ENCODE results near the gene PACRG.

The PACRG gene

GRCh38 chr6:163327165-163327880, 599.5 kb downstream of the PACRG start:
- TF ChIP-seq TAF1 (IDR thresholded peaks at IDR 0.05; ENCODE audit: low read depth, low read length) (no peak), SPI1 (IDR thresholded peaks at IDR 0.05; ENCODE audit: low read depth, low read length) (no peak), PAX5 (IDR thresholded peaks at IDR 0.05; ENCODE audit: insufficient read depth, low read length, severe bottlenecking) (no peak), POLR2A (IDR thresholded peaks at IDR 0.05; ENCODE audit: low read depth, low read length) (no peak), POLR2AphosphoS5 (IDR thresholded peaks at IDR 0.05; ENCODE audit: low read depth, low read length) (no peak), POU2F2 (IDR thresholded peaks at IDR 0.05; ENCODE audit: low read depth, low read length) (no peak)
- FAIRE-seq, result no peak
- no peak for DNase-seq (ENCODE audit: insufficient read length, low spot score)

- FAIRE-seq, result no peak
- no peak for DNase-seq (ENCODE audit: insufficient read length, low spot score)
- no peak for TF ChIP-seq POLR2AphosphoS5 (IDR thresholded peaks at IDR 0.05; ENCODE audit: low read depth, low read length)
Measured at GRCh38 chr6:163327921-163328320, 600.1 kb downstream of the PACRG start.

GRCh38 chr6:163328411-163328810, 600.6 kb downstream of the PACRG start:
- FAIRE-seq (no peak), DNase-seq (ENCODE audit: insufficient read length, low spot score) (no peak)
- no peak for TF ChIP-seq TAF1 (IDR thresholded peaks at IDR 0.05; ENCODE audit: low read depth, low read length)
- TF ChIP-seq PAX5 (IDR thresholded peaks at IDR 0.05; ENCODE audit: insufficient read depth, low read length, severe bottlenecking), result no peak
- no peak for TF ChIP-seq POLR2A (IDR thresholded peaks at IDR 0.05; ENCODE audit: low read depth, low read length)

- no peak for FAIRE-seq
- no peak for TF ChIP-seq POLR2A (IDR thresholded peaks at IDR 0.05; ENCODE audit: low read depth, low read length)
- no peak for TF ChIP-seq POU2F2 (IDR thresholded peaks at IDR 0.05; ENCODE audit: low read depth, low read length)
- no peak for TF ChIP-seq POLR2AphosphoS5 (IDR thresholded peaks at IDR 0.05; ENCODE audit: low read depth, low read length)
- TF ChIP-seq PAX5 (IDR thresholded peaks at IDR 0.05; ENCODE audit: insufficient read depth, low read length, severe bottlenecking), result no peak
- TF ChIP-seq SPI1 (IDR thresholded peaks at IDR 0.05; ENCODE audit: low read depth, low read length), result no peak
- TF ChIP-seq TAF1 (IDR thresholded peaks at IDR 0.05; ENCODE audit: low read depth, low read length), result no peak
- DNase-seq (ENCODE audit: insufficient read length, low spot score), result no peak
Measured at GRCh38 chr6:163329991-163330390, 602.2 kb downstream of the PACRG start.

- TF ChIP-seq PAX5 (IDR thresholded peaks at IDR 0.05; ENCODE audit: insufficient read depth, low read length, severe bottlenecking) (no peak), SPI1 (IDR thresholded peaks at IDR 0.05; ENCODE audit: low read depth, low read length) (no peak), POLR2AphosphoS5 (IDR thresholded peaks at IDR 0.05; ENCODE audit: low read depth, low read length) (no peak), POLR2A (IDR thresholded peaks at IDR 0.05; ENCODE audit: low read depth, low read length) (no peak), TAF1 (IDR thresholded peaks at IDR 0.05; ENCODE audit: low read depth, low read length) (no peak)
- no peak for FAIRE-seq
- DNase-seq (ENCODE audit: insufficient read length, low spot score), result no peak
Measured at GRCh38 chr6:163331245-163331644, 603.5 kb downstream of the PACRG start.

- TF ChIP-seq POU2F2 (IDR thresholded peaks at IDR 0.05; ENCODE audit: low read depth, low read length) (no peak), POLR2AphosphoS5 (IDR thresholded peaks at IDR 0.05; ENCODE audit: low read depth, low read length) (no peak)
- no peak for DNase-seq (ENCODE audit: insufficient read length, low spot score)
- FAIRE-seq, result no peak
Measured at GRCh38 chr6:163332575-163332974, 604.8 kb downstream of the PACRG start.

GRCh38 chr6:163333038-163333437, 605.3 kb downstream of the PACRG start:
- DNase-seq (ENCODE audit: insufficient read length, low spot score) (no peak), FAIRE-seq (no peak)
- TF ChIP-seq POU2F2 (IDR thresholded peaks at IDR 0.05; ENCODE audit: low read depth, low read length), result no peak
- no peak for TF ChIP-seq SPI1 (IDR thresholded peaks at IDR 0.05; ENCODE audit: low read depth, low read length)
- TF ChIP-seq POLR2A (IDR thresholded peaks at IDR 0.05; ENCODE audit: low read depth, low read length), result no peak
- no peak for TF ChIP-seq POLR2AphosphoS5 (IDR thresholded peaks at IDR 0.05; ENCODE audit: low read depth, low read length)
- no peak for TF ChIP-seq PAX5 (IDR thresholded peaks at IDR 0.05; ENCODE audit: insufficient read depth, low read length, severe bottlenecking)
- no peak for TF ChIP-seq TAF1 (IDR thresholded peaks at IDR 0.05; ENCODE audit: low read depth, low read length)

GRCh38 chr6:163333701-163334663, 606.2 kb downstream of the PACRG start:
- FAIRE-seq (no peak), DNase-seq (ENCODE audit: insufficient read length, low spot score) (no peak)
- TF ChIP-seq SPI1 (IDR thresholded peaks at IDR 0.05; ENCODE audit: low read depth, low read length), result no peak
- no peak for TF ChIP-seq POLR2A (IDR thresholded peaks at IDR 0.05; ENCODE audit: low read depth, low read length)
- no peak for TF ChIP-seq TAF1 (IDR thresholded peaks at IDR 0.05; ENCODE audit: low read depth, low read length)
- no peak for TF ChIP-seq POLR2AphosphoS5 (IDR thresholded peaks at IDR 0.05; ENCODE audit: low read depth, low read length)
- TF ChIP-seq POU2F2 (IDR thresholded peaks at IDR 0.05; ENCODE audit: low read depth, low read length), result no peak
- TF ChIP-seq PAX5 (IDR thresholded peaks at IDR 0.05; ENCODE audit: insufficient read depth, low read length, severe bottlenecking), result no peak

GRCh38 chr6:163335056-163335455, 607.3 kb downstream of the PACRG start:
- DNase-seq (ENCODE audit: insufficient read length, low spot score) (no peak), FAIRE-seq (no peak)
- TF ChIP-seq POLR2A (IDR thresholded peaks at IDR 0.05; ENCODE audit: low read depth, low read length) (no peak), PAX5 (IDR thresholded peaks at IDR 0.05; ENCODE audit: insufficient read depth, low read length, severe bottlenecking) (no peak), SPI1 (IDR thresholded peaks at IDR 0.05; ENCODE audit: low read depth, low read length) (no peak), POLR2AphosphoS5 (IDR thresholded peaks at IDR 0.05; ENCODE audit: low read depth, low read length) (no peak), TAF1 (IDR thresholded peaks at IDR 0.05; ENCODE audit: low read depth, low read length) (no peak), POU2F2 (IDR thresholded peaks at IDR 0.05; ENCODE audit: low read depth, low read length) (no peak)

All from GM12891 (cell line).